ENCODE data around the gene SDS. TPM values are rescaled to one million over a fixed set of nuclear protein-coding genes. Genes with fewer than 3 reads are reported as not detected.
A peak's percentile ranks its signal among the peaks of the same experiment; 100 is the strongest.

SDS gene
- total RNA-seq, 2 donors from 2014 or later, result 1.3 TPM; not detected in 1

- Histone ChIP-seq H3K36me3 (no peaks in the 10 kb centered on the region), H3K27me3 (no peaks in the 10 kb centered on the region), H3K9me3 (no peaks in the 10 kb centered on the region), H3K4me3 (no peak overlapping the region), H3K27ac (no peak overlapping the region), H3K4me1 (no peaks in the 10 kb centered on the region)
- DNase-seq (ENCODE audit: low spot score), result no peak
- TF ChIP-seq CTCF (IDR thresholded peaks at IDR 0.05), result peak; percentile 39 to 66
Observed at GRCh38 chr12:113439606-113440030, 35.9 kb upstream of the SDS start.

- no peak for TF ChIP-seq CTCF (IDR thresholded peaks at IDR 0.05)
- Histone ChIP-seq H3K9me3 (no peaks in the 10 kb centered on the region), H3K4me3 (no peak overlapping the region), H3K27me3 (no peaks in the 10 kb centered on the region), H3K36me3 (no peaks in the 10 kb centered on the region), H3K4me1 (no peaks in the 10 kb centered on the region), H3K27ac (no peak overlapping the region)
- no peak for DNase-seq (ENCODE audit: low spot score)
Observed at GRCh38 chr12:113439301-113439597, 35.6 kb upstream of the SDS start.

GRCh38 chr12:113438523-113439300 is 35.0 kb upstream of the SDS start:
- Histone ChIP-seq H3K36me3 (no peaks in the 10 kb centered on the region), H3K27ac (no peak overlapping the region), H3K4me3 (no peak overlapping the region), H3K9me3 (no peaks in the 10 kb centered on the region), H3K4me1 (no peaks in the 10 kb centered on the region), H3K27me3 (no peaks in the 10 kb centered on the region)
- DNase-seq (ENCODE audit: low spot score), result no peak
- no peak for TF ChIP-seq CTCF (IDR thresholded peaks at IDR 0.05)

DNA sequence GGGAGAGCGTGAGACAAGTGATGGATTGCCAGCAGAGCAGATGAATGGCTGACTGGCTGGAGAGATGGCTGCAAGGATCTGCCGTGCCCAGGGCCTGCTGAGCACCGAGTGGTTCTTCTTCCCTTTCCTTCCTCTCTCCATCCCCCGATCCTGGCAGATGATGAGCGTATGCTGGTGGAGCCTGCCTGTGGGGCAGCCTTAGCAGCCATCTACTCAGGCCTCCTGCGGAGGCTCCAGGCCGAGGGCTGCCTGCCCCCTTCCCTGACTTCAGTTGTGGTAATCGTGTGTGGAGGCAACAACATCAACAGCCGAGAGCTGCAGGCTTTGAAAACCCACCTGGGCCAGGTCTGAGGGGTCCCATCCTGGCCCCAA is 34.0 kb upstream of the SDS start:
- no peak for TF ChIP-seq CTCF (IDR thresholded peaks at IDR 0.05)
- Histone ChIP-seq H3K27me3 (no peaks in the 10 kb centered on the region), H3K9me3 (no peaks in the 10 kb centered on the region), H3K36me3 (no peaks in the 10 kb centered on the region), H3K27ac (no peak overlapping the region), H3K4me3 (no peak overlapping the region), H3K4me1 (no peaks in the 10 kb centered on the region)
- no peak for DNase-seq (ENCODE audit: low spot score)

GRCh38 chr12:113436993-113437728 is 33.5 kb upstream of the SDS start:
- H3K27me3 ChIP-seq, result no peaks in the 10 kb centered on the region
- H3K27ac ChIP-seq, result no peak overlapping the region
- TF ChIP-seq CTCF (IDR thresholded peaks at IDR 0.05), result no peak
- H3K36me3 ChIP-seq, result no peaks in the 10 kb centered on the region
- no peaks in the 10 kb centered on the region for H3K9me3 ChIP-seq
- no peak for DNase-seq (ENCODE audit: low spot score)
- H3K4me3 ChIP-seq, result no peak overlapping the region
- no peaks in the 10 kb centered on the region for H3K4me1 ChIP-seq
